Endothelial cell (in vitro differentiated cells): Measurements from ENCODE around the gene KRT222. TPM values are rescaled to one million over a fixed set of nuclear protein-coding genes. Genes with fewer than 3 reads are reported as not detected.

Experiments
- DNase-seq: peaks from one replicate; pipeline ENCODE4 v3.0.0; 2021; ENCODE audit warnings: low spot score
- H3K27ac Mint-ChIP-seq: one replicate; pipeline ENCODE4 v1.8.0; 2021; ENCODE audit warnings: mixed read lengths, inconsistent platforms; ENCODE audit not compliant: unreplicated experiment
- H3K27me3 Mint-ChIP-seq: one replicate; pipeline ENCODE4 v1.8.0; 2021; ENCODE audit warnings: mild to moderate bottlenecking, moderate library complexity, mixed read lengths, inconsistent platforms; ENCODE audit not compliant: unreplicated experiment
- H3K36me3 Mint-ChIP-seq: one replicate; pipeline ENCODE4 v1.8.0; 2021; ENCODE audit warnings: mild to moderate bottlenecking, low read depth, mixed read lengths, inconsistent platforms; ENCODE audit not compliant: unreplicated experiment
- H3K4me1 Mint-ChIP-seq: one replicate; pipeline ENCODE4 v1.8.0; 2021; ENCODE audit warnings: mild to moderate bottlenecking, mixed read lengths, inconsistent platforms; ENCODE audit not compliant: unreplicated experiment
- H3K4me3 Mint-ChIP-seq: one replicate; pipeline ENCODE4 v1.8.0; 2021; ENCODE audit warnings: mild to moderate bottlenecking, mixed read lengths, inconsistent platforms; ENCODE audit not compliant: unreplicated experiment
- H3K9me3 Mint-ChIP-seq: one replicate; pipeline ENCODE4 v1.8.0; 2021; ENCODE audit warnings: mixed read lengths, inconsistent platforms; ENCODE audit not compliant: unreplicated experiment
- CTCF ChIP-seq: fragments of 200-600 bp; sonication (generic); IDR thresholded peaks from one replicate; pipeline ENCODE4 v1.5.0; 2021; ENCODE audit warnings: antibody characterized with exemption; ENCODE audit not compliant: unreplicated experiment
- total RNA-seq: library from RNA; stranded (reverse); fragmentation: NEBNext Ultra II Directional; extraction: Animal tissue kit (Norgen Biotek cat#: 25700); gene quantifications from one replicate; pipeline ENCODE4 v1.2.1, GENCODE V29; 2021; ENCODE audit not compliant: unreplicated experiment

Gene KRT222
- total RNA-seq, 1 donor from 2014 or later: 1.2 TPM

DNA sequence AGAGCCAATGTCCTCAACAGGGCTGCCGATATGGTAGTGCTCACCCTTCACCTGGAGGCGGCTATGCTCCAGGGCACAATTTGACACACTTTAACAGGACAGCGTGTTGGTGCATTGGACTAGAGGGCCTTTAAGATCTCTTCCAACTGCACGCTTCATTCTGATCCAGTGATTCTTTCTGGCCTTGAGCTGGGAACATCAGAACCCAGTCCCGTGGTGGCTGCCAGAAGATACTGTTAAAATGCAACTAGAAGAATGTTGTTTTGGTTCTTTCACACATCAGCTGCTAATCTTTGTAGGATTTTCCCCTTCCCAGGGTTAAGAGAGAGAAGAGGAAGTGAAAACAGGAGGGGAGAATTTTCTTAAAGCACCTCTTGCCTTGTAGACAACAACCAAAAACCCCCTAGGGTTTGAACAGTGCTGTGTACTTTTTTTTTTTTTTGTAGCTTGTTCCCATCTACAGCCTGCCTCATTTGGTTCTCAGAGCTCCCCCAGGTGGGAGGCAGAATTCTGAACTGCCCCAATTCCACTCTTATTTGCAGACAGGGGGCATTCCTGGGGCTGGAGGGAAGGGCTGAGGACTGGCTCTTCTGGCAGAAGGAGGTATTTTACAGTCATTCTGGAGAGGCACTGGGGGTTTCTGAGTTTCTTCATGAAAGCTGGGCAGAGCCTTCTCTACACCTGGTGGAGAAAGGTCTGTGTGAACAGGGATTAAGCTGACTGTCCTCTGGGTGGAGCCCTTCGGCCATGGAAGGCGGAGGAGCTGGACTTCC lies 49.7 kb downstream of the KRT222 start:
- peaks cover 10% of the 10 kb centered on the region for H3K4me1 Mint-ChIP-seq
- no peak overlapping the region for H3K27ac Mint-ChIP-seq
- peak overlapping the region; percentile 7 for H3K4me3 Mint-ChIP-seq
- H3K9me3 Mint-ChIP-seq: no peaks in the 10 kb centered on the region
- H3K27me3 Mint-ChIP-seq: peaks cover 5% of the 10 kb centered on the region
- H3K36me3 Mint-ChIP-seq: no peaks in the 10 kb centered on the region
- peak; percentile 52 for DNase-seq
- peak; percentile 21 for TF ChIP-seq CTCF

- Mint-ChIP-seq H3K36me3 (no peaks in the 10 kb centered on the region), H3K9me3 (no peaks in the 10 kb centered on the region)
- no peak for DNase-seq
These were observed 50.4 kb downstream of the KRT222 start for GRCh38 chr17:40614431-40615067.

DNA sequence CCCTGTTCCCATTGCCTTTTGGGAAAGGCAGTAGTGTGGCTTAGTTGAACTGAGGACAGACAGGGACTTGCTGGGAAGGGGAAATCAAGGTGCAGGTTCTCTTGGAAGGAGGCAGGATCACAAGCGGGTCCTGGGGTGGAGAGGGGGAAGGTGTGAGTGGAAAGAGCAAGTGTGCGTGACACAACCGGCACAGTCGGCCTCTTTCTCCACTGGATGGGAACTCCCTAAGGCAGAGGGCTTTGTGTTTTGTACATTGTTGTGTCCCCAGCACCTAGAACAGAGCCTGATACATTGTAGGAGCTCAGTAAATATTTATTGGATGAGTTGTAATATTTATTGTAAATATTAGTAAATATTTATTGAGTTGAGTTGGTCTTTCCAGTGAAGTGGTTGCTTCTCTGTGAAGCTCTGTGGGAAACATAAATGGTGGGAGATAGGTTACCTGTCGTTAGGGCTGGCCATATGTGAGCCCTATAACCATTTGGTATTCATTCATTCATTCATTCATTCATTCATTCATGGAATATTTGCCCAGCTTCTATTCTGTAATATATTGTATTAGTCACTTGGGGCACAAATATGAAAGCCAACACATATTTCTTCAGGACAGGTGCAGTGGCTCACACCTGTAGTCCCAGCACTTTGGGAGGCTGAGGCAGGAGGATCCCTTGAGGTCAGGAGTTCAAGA lies 51.4 kb downstream of the KRT222 start:
- Mint-ChIP-seq H3K4me1 (peaks cover 10% of the 10 kb centered on the region), H3K27me3 (peaks cover 3% of the 10 kb centered on the region), H3K4me3 (no peak overlapping the region), H3K9me3 (no peaks in the 10 kb centered on the region), H3K27ac (no peak overlapping the region), H3K36me3 (no peaks in the 10 kb centered on the region)
- DNase-seq: no peak
- no peak for TF ChIP-seq CTCF

More at GRCh38 chr17:40614431-40615067, 50.4 kb downstream of the KRT222 start:
- TF ChIP-seq CTCF: no peak
- H3K4me1 Mint-ChIP-seq: peaks cover 10% of the 10 kb centered on the region
- H3K27ac Mint-ChIP-seq: no peak overlapping the region
- no peak overlapping the region for H3K4me3 Mint-ChIP-seq
- peaks cover 5% of the 10 kb centered on the region for H3K27me3 Mint-ChIP-seq

- peaks cover 3% of the 10 kb centered on the region for H3K27me3 Mint-ChIP-seq
- H3K4me1 Mint-ChIP-seq: peaks cover 10% of the 10 kb centered on the region
- no peak overlapping the region for H3K27ac Mint-ChIP-seq
- H3K4me3 Mint-ChIP-seq: no peak overlapping the region
- no peaks in the 10 kb centered on the region for H3K36me3 Mint-ChIP-seq
- H3K9me3 Mint-ChIP-seq: no peaks in the 10 kb centered on the region
- no peak for DNase-seq
- TF ChIP-seq CTCF: no peak
These were observed 52.3 kb downstream of the KRT222 start for GRCh38 chr17:40612599-40613244.
